ENCODE data around the gene ADGRL1.

Gene ADGRL1

DNA sequence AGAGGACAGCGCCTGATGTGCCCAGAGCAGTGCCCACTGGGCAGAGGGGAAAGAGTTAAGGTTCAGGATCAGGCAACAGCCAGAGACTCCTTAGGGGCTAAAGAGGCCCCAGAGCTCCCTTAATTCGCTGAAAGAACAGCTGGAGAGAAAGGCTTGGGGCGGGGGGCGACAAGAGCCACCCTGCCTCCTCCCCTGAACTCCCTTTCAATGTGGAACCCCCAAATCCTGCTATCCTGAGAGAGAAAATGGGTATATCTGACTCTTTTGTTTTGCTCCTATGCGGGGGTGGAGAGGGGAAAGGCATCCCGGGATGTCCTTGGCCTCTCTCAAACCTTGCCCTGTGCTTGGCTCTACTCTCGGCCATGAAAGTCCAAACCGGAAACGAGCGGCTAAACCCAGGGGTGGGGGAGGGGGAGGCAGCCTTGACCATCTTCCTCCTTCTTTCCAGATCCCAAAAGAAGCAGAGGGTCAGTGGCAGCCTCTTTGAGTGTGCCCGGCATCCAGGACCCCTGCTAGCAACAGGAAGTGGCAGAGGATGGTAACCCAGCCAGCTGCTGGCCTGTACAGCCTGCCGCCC, 93.1 kb downstream of the ADGRL1 start:
- no peaks in the 10 kb centered on the region for H3K36me3 ChIP-seq (ENCODE audit: control insufficient read depth, low read depth, low read length)
- H3K4me1 ChIP-seq (ENCODE audit: control insufficient read depth, low read depth, low read length), result peaks cover 11% of the 10 kb centered on the region
- no peak overlapping the region for H3K9ac ChIP-seq (ENCODE audit: low read length)
- H3K9me3 ChIP-seq (ENCODE audit: control insufficient read depth, low read depth, low read length), result no peaks in the 10 kb centered on the region
- no peak overlapping the region for H3K27ac ChIP-seq (ENCODE audit: low read length)
- no peak overlapping the region for H3K4me3 ChIP-seq (ENCODE audit: low read length)
- no peaks in the 10 kb centered on the region for H3K27me3 ChIP-seq (ENCODE audit: control insufficient read depth, insufficient read depth, low read length)

DNA sequence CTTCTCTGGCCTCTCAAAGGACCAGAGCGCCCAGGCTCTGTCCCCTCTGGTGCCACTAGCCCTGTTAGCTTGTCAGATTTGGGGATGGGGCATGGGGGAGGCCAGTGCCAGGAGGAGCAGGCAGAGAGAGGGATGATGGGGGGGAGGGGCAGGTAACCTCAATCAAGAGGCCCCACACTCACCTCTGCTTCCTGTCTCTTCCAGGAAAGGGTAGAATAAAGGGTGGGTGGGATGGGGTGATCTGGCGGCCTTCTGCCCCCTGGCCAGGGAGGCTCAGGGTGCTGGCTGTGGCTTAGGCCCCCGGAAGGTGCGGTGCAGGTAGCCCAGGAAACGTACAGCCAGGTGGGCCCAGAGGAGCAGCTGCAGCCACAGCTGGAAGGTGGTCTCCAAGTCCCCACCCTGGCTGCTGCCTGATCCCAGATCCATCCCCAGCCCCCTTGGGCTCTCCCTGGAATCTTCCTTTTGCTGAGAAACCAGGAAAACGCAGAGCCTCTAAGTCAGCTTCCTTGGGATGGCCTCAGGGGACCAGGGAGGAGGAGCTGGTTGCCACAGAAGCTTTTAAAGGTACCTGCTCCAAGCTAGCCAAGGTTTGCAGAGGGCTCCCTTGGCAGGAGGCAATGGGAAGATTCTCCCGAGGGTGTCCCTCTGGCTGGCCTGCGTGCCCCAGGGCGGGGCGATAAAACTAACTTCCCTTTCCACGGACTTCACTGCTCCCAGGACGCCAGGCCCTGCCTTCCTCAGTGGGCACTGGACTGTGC, 93.7 kb downstream of the ADGRL1 start:
- Histone ChIP-seq H3K27me3 (ENCODE audit: control insufficient read depth, insufficient read depth, low read length) (no peaks in the 10 kb centered on the region), H3K9ac (ENCODE audit: low read length) (no peak overlapping the region), H3K9me3 (ENCODE audit: control insufficient read depth, low read depth, low read length) (no peaks in the 10 kb centered on the region), H3K36me3 (ENCODE audit: control insufficient read depth, low read depth, low read length) (no peaks in the 10 kb centered on the region), H3K4me3 (ENCODE audit: low read length) (no peak overlapping the region), H3K27ac (ENCODE audit: low read length) (no peak overlapping the region), H3K4me1 (ENCODE audit: control insufficient read depth, low read depth, low read length) (peaks cover 11% of the 10 kb centered on the region)

DNA sequence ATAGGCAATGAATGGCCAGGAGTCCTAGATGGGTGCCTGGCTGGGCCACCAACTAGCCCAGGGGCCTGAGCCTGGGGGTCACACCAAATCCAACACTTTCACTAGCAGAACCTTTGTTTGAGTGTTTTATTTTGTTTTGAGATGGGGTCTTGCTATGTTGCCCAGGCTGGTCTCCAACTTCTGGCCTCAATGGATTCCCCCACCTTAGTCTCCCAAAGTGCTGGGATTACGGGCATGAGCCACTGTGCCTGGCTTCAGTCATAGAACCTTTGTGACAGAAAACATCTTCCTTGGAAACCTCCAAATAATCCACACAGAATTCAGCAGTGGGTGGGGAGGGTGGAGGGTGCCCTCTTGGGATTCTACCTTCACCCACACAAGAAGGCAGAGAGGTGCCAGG, 94.5 kb downstream of the ADGRL1 start:
- Histone ChIP-seq H3K36me3 (ENCODE audit: control insufficient read depth, low read depth, low read length) (no peaks in the 10 kb centered on the region), H3K27ac (ENCODE audit: low read length) (no peak overlapping the region), H3K9me3 (ENCODE audit: control insufficient read depth, low read depth, low read length) (no peaks in the 10 kb centered on the region), H3K27me3 (ENCODE audit: control insufficient read depth, insufficient read depth, low read length) (no peaks in the 10 kb centered on the region), H3K4me3 (ENCODE audit: low read length) (no peak overlapping the region), H3K4me1 (ENCODE audit: control insufficient read depth, low read depth, low read length) (peaks cover 11% of the 10 kb centered on the region), H3K9ac (ENCODE audit: low read length) (no peak overlapping the region)

DNA sequence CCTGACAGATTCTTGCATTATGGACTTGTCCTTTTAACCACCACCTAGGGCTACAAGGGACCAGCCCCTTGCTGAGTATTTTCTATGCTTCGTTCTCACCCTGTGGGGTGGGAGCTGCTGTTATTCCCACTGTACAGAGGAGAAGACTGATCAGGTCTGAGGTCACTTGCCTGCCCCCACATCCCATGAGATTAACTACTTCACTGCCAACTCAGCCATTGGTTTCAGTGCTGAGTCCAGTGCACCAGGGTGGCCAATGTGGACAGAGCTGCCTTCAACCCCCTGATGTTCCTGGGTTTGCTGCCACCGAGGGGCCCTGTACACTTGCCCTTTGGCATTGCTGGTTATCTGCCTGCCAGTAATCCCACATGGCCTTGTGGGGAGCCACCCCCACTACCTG, 95.3 kb downstream of the ADGRL1 start:
- Histone ChIP-seq H3K36me3 (ENCODE audit: control insufficient read depth, low read depth, low read length) (no peaks in the 10 kb centered on the region), H3K4me1 (ENCODE audit: control insufficient read depth, low read depth, low read length) (peaks cover 11% of the 10 kb centered on the region), H3K27me3 (ENCODE audit: control insufficient read depth, insufficient read depth, low read length) (no peaks in the 10 kb centered on the region), H3K27ac (ENCODE audit: low read length) (no peak overlapping the region), H3K9ac (ENCODE audit: low read length) (no peak overlapping the region), H3K9me3 (ENCODE audit: control insufficient read depth, low read depth, low read length) (no peaks in the 10 kb centered on the region), H3K4me3 (ENCODE audit: low read length) (no peak overlapping the region)

DNA sequence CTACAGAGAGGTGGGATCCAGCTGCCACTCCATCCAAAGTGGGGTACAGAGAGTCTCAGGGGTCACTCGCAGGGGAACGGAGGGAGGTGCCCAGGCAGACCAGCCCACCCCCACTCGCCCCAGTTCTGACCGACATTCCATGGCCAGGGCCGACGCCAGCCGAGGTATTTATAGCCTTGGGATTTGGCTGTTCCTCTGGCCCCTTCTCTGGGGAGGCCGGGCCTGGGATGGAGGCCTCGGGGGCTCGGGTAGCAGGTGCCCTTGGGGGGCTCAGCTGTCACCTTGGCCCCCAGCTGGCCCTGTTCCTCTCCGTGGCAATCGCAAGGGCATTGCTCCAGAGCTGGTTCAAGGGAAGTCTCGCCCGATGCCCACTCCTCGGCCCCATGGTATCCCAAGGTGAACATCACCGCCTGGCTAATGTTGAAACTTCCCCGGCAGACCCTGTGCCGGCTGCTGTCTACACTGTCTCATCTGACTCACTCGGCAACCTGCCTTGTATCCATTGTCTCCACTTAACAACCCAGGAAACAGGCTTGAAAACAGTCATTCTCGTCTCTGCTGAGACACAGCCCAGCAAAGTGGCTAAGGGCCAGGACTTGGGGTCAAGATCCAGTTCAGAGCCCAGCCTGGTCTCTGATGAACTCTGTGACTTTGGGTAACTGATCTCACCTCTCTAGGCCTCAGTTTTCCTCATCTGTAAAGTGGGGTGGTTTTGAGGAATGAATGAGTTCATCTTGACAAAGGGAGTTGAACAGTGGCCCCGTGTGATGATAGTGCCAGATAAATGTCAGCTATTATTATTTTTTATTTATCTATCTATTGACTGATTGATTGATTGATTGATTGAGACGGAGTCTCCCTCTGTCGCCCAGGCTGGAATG, 98.1 kb downstream of the ADGRL1 start:
- no peaks in the 10 kb centered on the region for H3K36me3 ChIP-seq (ENCODE audit: control insufficient read depth, low read depth, low read length)
- no peak overlapping the region for H3K9ac ChIP-seq (ENCODE audit: low read length)
- peaks cover 6% of the 10 kb centered on the region for H3K4me1 ChIP-seq (ENCODE audit: control insufficient read depth, low read depth, low read length)
- H3K9me3 ChIP-seq (ENCODE audit: control insufficient read depth, low read depth, low read length), result no peaks in the 10 kb centered on the region
- no peaks in the 10 kb centered on the region for H3K27me3 ChIP-seq (ENCODE audit: control insufficient read depth, insufficient read depth, low read length)
- no peak overlapping the region for H3K4me3 ChIP-seq (ENCODE audit: low read length)
- no peak overlapping the region for H3K27ac ChIP-seq (ENCODE audit: low read length)

DNA sequence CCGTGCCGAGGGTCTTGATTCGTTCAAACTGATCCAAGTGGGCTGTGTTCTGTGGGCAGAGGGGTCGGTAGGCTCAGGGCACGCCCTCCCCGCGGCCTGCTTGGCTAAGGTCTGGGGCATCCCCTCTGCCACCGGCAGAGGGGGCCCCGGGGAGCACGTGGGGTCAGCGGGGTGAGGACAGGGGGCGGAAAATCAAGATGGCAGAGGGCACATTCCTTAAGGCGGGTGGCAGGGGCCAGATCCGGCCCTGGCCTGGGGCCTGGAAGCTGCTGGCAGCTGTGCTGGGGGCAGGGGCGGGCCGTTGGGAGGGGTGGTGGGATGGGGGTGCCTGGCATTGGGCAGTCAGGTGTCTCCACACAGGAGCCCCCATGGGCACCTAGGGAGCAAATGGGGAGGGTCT, 99.1 kb downstream of the ADGRL1 start:
- H3K9ac ChIP-seq (ENCODE audit: low read length), result no peak overlapping the region
- no peaks in the 10 kb centered on the region for H3K27me3 ChIP-seq (ENCODE audit: control insufficient read depth, insufficient read depth, low read length)
- H3K36me3 ChIP-seq (ENCODE audit: control insufficient read depth, low read depth, low read length), result no peaks in the 10 kb centered on the region

DNA sequence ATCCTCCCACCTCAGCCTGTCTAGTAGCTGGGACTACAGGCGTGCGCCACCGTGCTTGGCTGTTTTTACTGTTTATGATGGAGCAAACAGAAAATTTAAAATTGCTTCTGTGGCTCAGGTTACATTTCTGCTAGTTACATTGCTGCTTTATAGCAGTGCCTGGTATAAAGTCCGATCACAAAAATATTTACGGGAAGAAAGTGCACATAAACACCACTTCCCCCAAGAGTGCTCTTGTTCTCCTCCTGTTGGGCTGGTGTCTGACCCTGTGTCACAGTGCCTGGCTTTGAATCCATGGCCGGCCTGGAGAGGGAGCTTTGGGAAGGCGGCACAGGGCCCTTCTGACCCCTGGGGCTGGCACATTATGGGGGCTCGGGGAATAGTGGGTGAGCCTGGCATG, 100.3 kb downstream of the ADGRL1 start:
- H3K27me3 ChIP-seq (ENCODE audit: control insufficient read depth, insufficient read depth, low read length), result no peaks in the 10 kb centered on the region
- no peak overlapping the region for H3K4me3 ChIP-seq (ENCODE audit: low read length)
- no peaks in the 10 kb centered on the region for H3K4me1 ChIP-seq (ENCODE audit: control insufficient read depth, low read depth, low read length)
- no peak overlapping the region for H3K27ac ChIP-seq (ENCODE audit: low read length)
- no peaks in the 10 kb centered on the region for H3K9me3 ChIP-seq (ENCODE audit: control insufficient read depth, low read depth, low read length)
- no peak overlapping the region for H3K9ac ChIP-seq (ENCODE audit: low read length)
- H3K36me3 ChIP-seq (ENCODE audit: control insufficient read depth, low read depth, low read length), result peaks cover 3% of the 10 kb centered on the region

More for the DNA sequence above, 99.1 kb downstream of the ADGRL1 start:
- Histone ChIP-seq H3K27ac (ENCODE audit: low read length) (no peak overlapping the region), H3K4me1 (ENCODE audit: control insufficient read depth, low read depth, low read length) (no peaks in the 10 kb centered on the region), H3K9me3 (ENCODE audit: control insufficient read depth, low read depth, low read length) (no peaks in the 10 kb centered on the region), H3K4me3 (ENCODE audit: low read length) (no peak overlapping the region)

DNA sequence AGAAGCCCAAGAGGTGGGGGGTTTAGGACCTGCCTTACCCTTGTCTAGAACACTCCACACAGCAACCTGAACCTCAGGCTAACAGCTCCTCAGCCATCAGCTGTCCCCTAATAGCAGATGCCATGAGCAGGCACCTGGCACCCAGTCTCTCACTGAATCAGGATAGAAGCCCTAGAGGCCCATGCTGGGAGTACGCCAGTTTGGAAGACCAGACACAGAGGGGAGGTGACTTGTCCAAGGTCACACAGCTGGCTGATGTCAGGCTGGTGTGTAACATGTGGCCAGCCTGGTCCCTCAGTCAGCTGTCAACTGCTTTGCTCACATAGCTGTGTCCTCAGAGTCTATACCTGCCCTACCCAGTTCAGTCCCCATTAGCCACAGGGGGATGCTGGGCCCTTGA, 102.7 kb downstream of the ADGRL1 start:
- Histone ChIP-seq H3K4me1 (ENCODE audit: control insufficient read depth, low read depth, low read length) (no peaks in the 10 kb centered on the region), H3K9me3 (ENCODE audit: control insufficient read depth, low read depth, low read length) (no peaks in the 10 kb centered on the region), H3K27ac (ENCODE audit: low read length) (no peak overlapping the region), H3K4me3 (ENCODE audit: low read length) (no peak overlapping the region), H3K36me3 (ENCODE audit: control insufficient read depth, low read depth, low read length) (peaks cover 3% of the 10 kb centered on the region), H3K27me3 (ENCODE audit: control insufficient read depth, insufficient read depth, low read length) (no peaks in the 10 kb centered on the region), H3K9ac (ENCODE audit: low read length) (no peak overlapping the region)

DNA sequence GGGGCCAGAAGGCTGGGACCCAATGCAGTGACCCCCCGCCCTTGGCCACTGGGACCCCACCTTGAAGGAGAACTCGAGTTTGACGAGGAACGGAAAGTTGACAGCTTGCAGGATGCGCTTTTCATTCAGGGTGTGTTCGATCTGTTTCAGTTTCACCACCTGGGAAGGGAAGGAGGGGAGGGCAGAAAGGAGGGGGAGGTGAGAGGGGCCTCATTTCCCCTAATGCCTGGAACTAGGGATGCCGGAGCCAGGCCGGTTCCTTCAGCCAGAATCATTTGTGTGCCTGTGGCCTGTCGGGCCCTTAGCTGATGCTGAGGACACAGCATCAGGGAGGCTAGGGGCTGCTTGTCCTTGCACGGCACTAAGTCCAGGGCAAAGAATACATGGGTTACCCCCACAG, 103.2 kb downstream of the ADGRL1 start:
- Histone ChIP-seq H3K4me3 (ENCODE audit: low read length) (no peak overlapping the region), H3K4me1 (ENCODE audit: control insufficient read depth, low read depth, low read length) (no peaks in the 10 kb centered on the region), H3K27me3 (ENCODE audit: control insufficient read depth, insufficient read depth, low read length) (no peaks in the 10 kb centered on the region), H3K27ac (ENCODE audit: low read length) (no peak overlapping the region), H3K9me3 (ENCODE audit: control insufficient read depth, low read depth, low read length) (no peaks in the 10 kb centered on the region), H3K9ac (ENCODE audit: low read length) (no peak overlapping the region), H3K36me3 (ENCODE audit: control insufficient read depth, low read depth, low read length) (peaks cover 3% of the 10 kb centered on the region)

DNA sequence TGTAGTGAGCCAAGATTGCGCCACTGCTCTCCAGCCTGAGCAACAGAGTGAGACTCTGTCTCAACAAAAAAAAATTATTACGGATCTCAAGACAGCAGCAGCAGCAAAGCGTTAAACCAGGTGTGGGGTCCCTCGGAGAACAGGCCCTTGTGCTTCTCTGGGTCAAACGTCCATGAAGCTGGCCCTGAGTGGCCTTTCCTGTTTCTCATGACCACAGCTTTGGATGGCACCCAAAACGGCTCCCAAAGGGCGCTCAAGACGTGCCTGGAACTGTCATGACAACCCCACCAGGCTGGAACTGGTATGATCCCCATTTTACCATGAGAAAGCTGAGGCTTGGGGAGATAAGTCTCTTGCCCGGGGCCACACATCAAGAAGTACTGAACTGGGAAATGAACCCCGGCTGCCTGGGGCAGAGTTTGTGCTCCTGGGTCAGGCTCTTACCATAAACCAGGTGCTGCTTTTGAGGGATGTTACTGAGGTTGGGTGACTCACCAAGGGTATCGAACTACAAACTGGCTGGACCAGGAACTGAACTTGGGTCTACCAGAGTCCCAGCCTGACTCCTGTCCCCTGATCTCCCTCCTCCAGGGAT, 103.8 kb downstream of the ADGRL1 start:
- no peaks in the 10 kb centered on the region for H3K4me1 ChIP-seq (ENCODE audit: control insufficient read depth, low read depth, low read length)
- no peaks in the 10 kb centered on the region for H3K27me3 ChIP-seq (ENCODE audit: control insufficient read depth, insufficient read depth, low read length)
- H3K36me3 ChIP-seq (ENCODE audit: control insufficient read depth, low read depth, low read length), result peaks cover 3% of the 10 kb centered on the region

DNA sequence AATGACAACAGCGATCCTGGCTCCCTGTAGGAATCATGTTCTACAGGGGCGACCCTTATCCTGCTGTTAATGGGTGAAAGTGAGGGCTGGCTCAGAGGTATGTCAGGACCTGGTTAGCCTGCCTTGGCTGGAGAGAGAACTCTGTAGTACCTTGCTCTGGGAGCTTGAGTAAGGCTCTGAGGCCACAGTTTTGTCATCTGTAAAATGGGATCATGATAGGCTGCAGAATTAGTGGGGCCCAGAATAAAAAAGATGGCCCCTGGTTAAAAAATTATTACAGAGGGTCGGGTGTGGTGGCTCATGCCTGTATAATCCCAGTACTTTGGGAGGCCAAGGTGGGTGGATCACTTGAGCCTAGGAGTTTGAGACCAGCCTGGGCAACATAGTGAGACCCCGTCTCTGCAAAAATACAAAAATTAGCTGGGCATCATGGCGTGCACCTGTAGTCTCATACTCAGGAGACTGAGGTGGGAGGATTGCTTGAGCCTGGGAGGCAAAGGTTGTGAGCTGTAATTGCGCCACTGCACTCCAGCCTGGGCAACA, 104.9 kb downstream of the ADGRL1 start:
- Histone ChIP-seq H3K4me1 (ENCODE audit: control insufficient read depth, low read depth, low read length) (no peaks in the 10 kb centered on the region), H3K27ac (ENCODE audit: low read length) (no peak overlapping the region), H3K9ac (ENCODE audit: low read length) (no peak overlapping the region), H3K4me3 (ENCODE audit: low read length) (no peak overlapping the region), H3K9me3 (ENCODE audit: control insufficient read depth, low read depth, low read length) (no peaks in the 10 kb centered on the region), H3K36me3 (ENCODE audit: control insufficient read depth, low read depth, low read length) (peaks cover 6% of the 10 kb centered on the region), H3K27me3 (ENCODE audit: control insufficient read depth, insufficient read depth, low read length) (no peaks in the 10 kb centered on the region)

More for the DNA sequence above, 103.8 kb downstream of the ADGRL1 start:
- H3K4me3 ChIP-seq (ENCODE audit: low read length), result no peak overlapping the region
- H3K27ac ChIP-seq (ENCODE audit: low read length), result no peak overlapping the region
- H3K9ac ChIP-seq (ENCODE audit: low read length), result no peak overlapping the region
- no peaks in the 10 kb centered on the region for H3K9me3 ChIP-seq (ENCODE audit: control insufficient read depth, low read depth, low read length)
